Kidney epithelial cell (primary cell): Measurements from ENCODE around the gene RIPK3. TPM values are rescaled to one million over a fixed set of nuclear protein-coding genes. Genes with fewer than 3 reads are reported as not detected.

Source experiments
- DNase-seq: peaks from one replicate; pipeline ENCODE4 v3.0.0-alpha.2; 2010; ENCODE audit warnings: low read depth
- H3K27me3 ChIP-seq: 2 replicates; pipeline ENCODE4 v1.6.0; 2011; ENCODE audit warnings: low read length; ENCODE audit not compliant: control insufficient read depth, insufficient read depth
- H3K36me3 ChIP-seq: 2 replicates; pipeline ENCODE4 v1.5.1; 2011; ENCODE audit warnings: low read length; ENCODE audit not compliant: control insufficient read depth, insufficient read depth
- H3K4me3 ChIP-seq: 2 replicates; pipeline ENCODE4 v1.5.1; 2011; ENCODE audit warnings: low read depth, mild to moderate bottlenecking, control low read depth, low read length
- CTCF ChIP-seq: IDR thresholded peaks from 2 replicates; pipeline ENCODE4 v1.5.1; 2011; ENCODE audit warnings: mild to moderate bottlenecking, moderate library complexity, low read length, control low read depth, inconsistent platforms; ENCODE audit not compliant: insufficient read depth, poor library complexity, severe bottlenecking
- total RNA-seq: library from RNA; depleted of rRNA; stranded (reverse); fragments of >200 nt; gene quantifications from 2 replicates; pipeline ENCODE4 v1.2.3, GENCODE V29; 2015

RIPK3 gene
- total RNA-seq, 1 donor from 2014 or later, result 2.3 TPM

GRCh38 chr14:24370748-24371147 lies 31.0 kb upstream of the RIPK3 start:
- Histone ChIP-seq H3K27me3 (no peaks in the 10 kb centered on the region), H3K36me3 (no peaks in the 10 kb centered on the region), H3K4me3 (no peak overlapping the region)
- TF ChIP-seq CTCF, result no peak
- DNase-seq, result no peak

GRCh38 chr14:24369907-24370687 lies 30.3 kb upstream of the RIPK3 start:
- H3K36me3 ChIP-seq, result no peaks in the 10 kb centered on the region
- H3K4me3 ChIP-seq, result no peak overlapping the region
- DNase-seq, result no peak
- no peaks in the 10 kb centered on the region for H3K27me3 ChIP-seq
- TF ChIP-seq CTCF, result no peak

GRCh38 chr14:24369463-24369862 lies 29.7 kb upstream of the RIPK3 start:
- Histone ChIP-seq H3K4me3 (no peak overlapping the region), H3K27me3 (no peaks in the 10 kb centered on the region), H3K36me3 (no peaks in the 10 kb centered on the region)
- DNase-seq, result no peak
- TF ChIP-seq CTCF, result no peak

GRCh38 chr14:24368562-24369252 lies 28.9 kb upstream of the RIPK3 start:
- Histone ChIP-seq H3K36me3 (no peaks in the 10 kb centered on the region), H3K4me3 (peak overlapping the region; percentile 82), H3K27me3 (no peaks in the 10 kb centered on the region)
- TF ChIP-seq CTCF, result no peak
- no peak for DNase-seq

- TF ChIP-seq CTCF, result no peak
- Histone ChIP-seq H3K27me3 (no peaks in the 10 kb centered on the region), H3K36me3 (no peaks in the 10 kb centered on the region), H3K4me3 (peak overlapping the region; percentile 82)
- DNase-seq, result no peak
Measured at GRCh38 chr14:24368212-24368561, 28.4 kb upstream of the RIPK3 start.
